Measurements from ENCODE around the gene ISLR.

The ISLR gene

GRCh38 chr15:74216949-74217348 is 43.4 kb downstream of the ISLR start:
- no peak for DNase-seq

GRCh38 chr15:74217907-74218885 is 44.7 kb downstream of the ISLR start:
- no peak for DNase-seq

GRCh38 chr15:74220475-74221248 is 47.2 kb downstream of the ISLR start:
- DNase-seq: no peak

- no peak for DNase-seq
Observed at GRCh38 chr15:74221399-74222239, 48.1 kb downstream of the ISLR start.

- no peak for DNase-seq
Observed at GRCh38 chr15:74222240-74223119, 49.0 kb downstream of the ISLR start.

- no peak for DNase-seq
Observed at GRCh38 chr15:74225928-74226327, 52.4 kb downstream of the ISLR start.
